GM12891 (cell line): ENCODE results near the gene SPOCD1.

Source experiments
- DNase-seq: peaks from one replicate; pipeline ENCODE4 v3.0.0; 2011; ENCODE audit warnings: low spot score; ENCODE audit not compliant: insufficient read length
- FAIRE-seq: peaks from 2 replicates; lab custom pipeline; 2011; peaks lifted over from hg19 to GRCh38; lab: Jason Lieb, UNC
- PAX5 ChIP-seq: IDR thresholded peaks from 2 replicates; pipeline ENCODE4 v1.6.1; 2011; ENCODE audit warnings: low read length, moderate library complexity, mild to moderate bottlenecking; ENCODE audit not compliant: insufficient read depth, severe bottlenecking
- POLR2A ChIP-seq: IDR thresholded peaks from 2 replicates; pipeline ENCODE4 v1.6.1; 2011; ENCODE audit warnings: low read depth, low read length, control low read depth
- POLR2AphosphoS5 ChIP-seq: IDR thresholded peaks from 2 replicates; pipeline ENCODE4 v1.6.1; 2011; ENCODE audit warnings: low read depth, low read length, control low read depth
- POU2F2 ChIP-seq: IDR thresholded peaks from 2 replicates; pipeline ENCODE4 v1.6.1; 2011; ENCODE audit warnings: low read depth, mild to moderate bottlenecking, control low read depth, low read length, moderate library complexity
- SPI1 ChIP-seq: IDR thresholded peaks from 2 replicates; pipeline ENCODE4 v1.6.1; 2011; ENCODE audit warnings: low read depth, low read length, control low read depth
- TAF1 ChIP-seq: IDR thresholded peaks from 2 replicates; pipeline ENCODE4 v1.6.1; 2011; ENCODE audit warnings: low read depth, low read length, control low read depth

The SPOCD1 gene

DNA sequence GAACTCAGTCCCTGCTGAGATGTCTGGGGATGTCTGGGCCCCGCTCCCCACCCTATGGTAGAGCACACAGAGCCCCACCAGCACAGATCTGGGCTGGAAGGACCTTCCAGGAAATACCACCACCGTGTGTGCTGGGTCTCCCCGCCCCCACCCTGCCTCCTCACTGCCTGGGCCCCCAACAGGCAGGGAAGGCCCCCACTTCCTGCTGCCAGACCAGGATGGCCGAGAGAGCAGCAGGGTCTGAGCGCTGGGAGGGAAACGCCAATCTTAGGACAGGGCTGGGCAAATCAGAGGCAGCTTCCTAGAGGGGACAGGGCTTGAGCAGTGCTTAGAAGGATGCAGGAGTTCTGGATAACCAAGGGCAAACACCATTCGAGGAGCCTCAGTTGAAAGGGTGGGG is 63.6 kb downstream of the SPOCD1 start:
- DNase-seq (no peak), FAIRE-seq (no peak)
- no peak for TF ChIP-seq POLR2AphosphoS5
- TF ChIP-seq TAF1 = no peak
- no peak for TF ChIP-seq POLR2A

DNA sequence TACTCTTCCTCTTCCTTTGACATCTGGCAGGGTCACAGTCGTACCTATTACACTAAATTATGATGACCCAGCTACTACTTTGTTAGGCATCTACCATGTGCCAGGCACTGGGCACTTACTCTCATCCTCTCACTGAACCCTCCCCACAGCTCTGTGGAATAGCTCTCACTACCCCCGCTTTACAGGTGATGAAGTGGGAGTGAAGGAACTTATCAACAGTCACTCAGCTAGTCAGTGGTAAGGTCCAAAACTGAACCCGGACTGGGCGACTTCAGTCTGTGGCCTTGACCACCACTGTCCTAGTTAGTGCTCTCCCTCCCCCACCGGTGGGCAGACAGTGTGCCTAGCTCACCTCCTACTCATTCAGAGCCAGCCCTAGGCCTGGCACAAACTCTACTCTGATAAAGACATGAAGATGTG is 64.0 kb downstream of the SPOCD1 start:
- TF ChIP-seq POU2F2 (no peak), TAF1 (no peak), SPI1 (no peak), POLR2A (no peak), POLR2AphosphoS5 (no peak), PAX5 (no peak)
- peak; percentile 67 for FAIRE-seq
- no peak for DNase-seq

DNA sequence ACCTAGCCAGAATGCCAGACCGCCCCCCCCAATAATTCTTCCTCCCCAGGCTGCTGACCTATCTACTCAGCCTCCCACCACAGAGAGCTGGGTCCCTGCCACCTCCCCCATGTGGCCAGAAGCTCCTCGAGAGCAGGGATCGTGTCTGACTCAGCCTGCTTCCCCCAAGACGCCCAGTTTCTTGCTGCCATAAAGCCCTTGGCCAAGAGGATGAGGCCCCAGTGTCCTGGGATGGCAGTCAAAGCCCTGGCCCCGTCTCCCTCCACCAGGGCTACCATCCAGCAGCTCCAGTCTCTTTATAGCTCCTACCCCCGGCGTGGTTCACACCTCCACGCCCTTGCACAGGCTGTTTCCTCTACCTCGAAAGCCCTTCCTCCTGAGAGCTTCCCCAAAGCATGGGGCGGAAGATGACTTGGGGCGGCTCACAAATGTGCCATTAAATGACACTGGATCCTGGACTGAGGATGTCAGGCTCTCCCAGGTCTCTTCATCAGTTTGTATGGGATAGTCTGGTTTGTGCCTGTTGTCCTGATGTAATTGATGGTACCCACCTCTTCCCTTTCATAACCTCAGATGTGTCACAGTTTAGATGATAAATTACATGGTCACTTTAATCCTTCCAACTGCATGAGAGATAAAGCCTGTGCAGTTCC is 64.8 kb downstream of the SPOCD1 start:
- TF ChIP-seq POLR2AphosphoS5 = no peak
- no peak for TF ChIP-seq SPI1
- no peak for TF ChIP-seq POLR2A
- no peak for TF ChIP-seq POU2F2
- TF ChIP-seq PAX5 = no peak
- no peak for TF ChIP-seq TAF1
- DNase-seq (no peak), FAIRE-seq (peak; percentile 64)

DNA sequence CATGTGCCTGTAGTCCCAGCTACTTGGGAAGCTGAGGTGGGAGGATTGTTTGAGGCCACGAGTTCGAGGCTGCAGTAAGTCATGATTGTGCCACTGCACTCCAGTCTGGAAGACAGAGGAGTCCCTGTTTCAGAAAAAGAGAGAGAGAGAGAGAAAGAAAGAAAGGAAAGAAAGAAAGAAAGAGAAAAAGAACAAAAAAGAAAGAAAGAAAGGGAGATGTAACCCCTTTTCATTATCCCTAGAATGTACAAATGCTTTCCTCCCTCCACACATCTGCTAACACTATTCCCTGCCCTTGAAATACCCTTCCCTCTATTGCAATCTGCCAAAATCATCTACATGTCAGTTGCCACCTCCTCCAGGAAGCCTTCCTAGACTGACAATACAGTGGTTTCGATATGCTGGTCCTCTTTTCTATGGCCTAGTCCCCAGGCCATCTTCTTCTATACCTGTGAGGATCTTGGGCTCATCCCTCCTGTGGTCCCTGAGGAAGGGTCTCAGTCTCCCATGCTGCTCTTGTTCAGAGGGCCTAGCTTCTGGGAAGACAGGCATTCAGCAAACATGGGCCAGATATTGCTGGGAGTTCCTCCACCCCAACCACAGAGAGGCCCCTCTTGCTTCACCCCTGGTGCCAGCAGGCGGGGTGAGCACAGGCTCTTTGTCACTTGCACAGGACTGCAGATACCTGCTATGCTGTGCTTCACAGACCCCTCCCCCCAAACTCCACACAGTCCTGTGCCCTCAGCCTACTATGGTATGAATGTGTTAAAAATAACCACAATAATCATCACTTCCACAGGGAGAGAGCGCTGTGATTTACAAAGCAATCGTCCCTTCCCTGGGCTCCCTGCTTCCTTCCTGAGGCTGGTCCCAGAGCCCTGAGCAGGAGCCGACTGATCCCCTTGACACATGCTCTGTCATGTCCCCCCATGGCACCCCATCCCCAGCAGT is 65.8 kb downstream of the SPOCD1 start:
- FAIRE-seq (no peak), DNase-seq (no peak)
- TF ChIP-seq PAX5 (no peak), POLR2AphosphoS5 (no peak), SPI1 (no peak), TAF1 (no peak), POU2F2 (no peak), POLR2A (no peak)

DNA sequence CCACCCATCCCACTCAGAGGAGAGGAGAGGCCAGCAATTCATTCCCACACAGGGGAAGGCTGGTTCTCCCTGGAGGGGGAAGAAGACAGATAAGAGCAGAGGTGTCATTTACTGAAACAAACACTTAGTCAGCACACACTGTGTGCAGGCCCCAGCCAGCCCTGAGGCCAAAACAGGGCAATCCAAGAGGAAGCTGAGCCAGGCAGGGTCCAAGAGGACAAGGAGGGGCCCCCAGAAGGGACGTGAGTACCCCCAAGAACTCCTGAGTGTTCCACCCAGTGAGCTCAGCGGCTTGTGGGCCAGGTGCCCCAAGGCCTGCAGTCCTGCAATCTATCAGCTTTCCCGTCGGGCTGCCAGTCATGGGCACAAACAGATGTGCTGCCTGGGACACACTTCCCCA is 67.5 kb downstream of the SPOCD1 start:
- no peak for TF ChIP-seq PAX5
- DNase-seq (no peak), FAIRE-seq (no peak)

DNA sequence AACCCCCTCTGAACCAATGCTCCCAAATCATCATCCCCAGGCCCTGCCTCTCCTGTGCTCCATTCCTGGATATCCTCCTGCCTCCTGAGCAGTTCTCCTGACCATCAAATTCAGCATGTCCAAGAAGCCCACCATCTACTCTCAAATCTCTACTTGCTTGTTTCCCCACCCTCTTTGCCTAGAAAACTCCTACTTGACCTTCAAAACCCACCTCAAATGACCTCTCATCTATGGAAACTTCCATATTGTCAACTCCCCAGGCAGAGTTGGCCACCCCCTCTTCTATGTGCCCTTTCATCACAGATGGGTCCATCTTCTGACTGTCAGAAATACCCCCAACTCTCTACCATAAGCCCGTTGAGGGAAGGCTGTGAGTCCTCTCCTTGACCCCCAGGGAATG is 68.5 kb downstream of the SPOCD1 start:
- FAIRE-seq = no peak

DNA sequence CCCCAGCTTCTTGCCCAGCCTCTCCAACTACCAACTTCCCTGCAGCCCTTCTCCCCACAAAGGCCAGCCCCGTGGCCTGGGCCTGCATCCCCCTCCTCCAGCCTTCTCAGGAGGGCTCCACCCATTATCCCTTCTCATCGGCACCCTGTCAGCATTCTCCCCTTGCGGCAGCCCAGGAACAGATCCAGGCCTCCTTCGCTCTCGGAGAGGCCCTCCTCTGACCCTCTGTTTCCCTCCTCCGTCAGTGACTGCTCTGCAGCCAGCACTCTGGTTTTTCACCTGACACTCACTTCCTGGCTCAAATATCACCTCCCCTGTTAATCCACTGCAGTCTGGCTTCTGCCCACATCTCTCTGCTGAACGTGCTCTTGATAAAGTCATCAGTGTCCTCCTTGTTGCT is 69.1 kb downstream of the SPOCD1 start:
- FAIRE-seq (peak; percentile 67), DNase-seq (no peak)
- TF ChIP-seq PAX5 (no peak), POLR2A (no peak), SPI1 (no peak), TAF1 (no peak), POLR2AphosphoS5 (no peak), POU2F2 (no peak)

More for the DNA sequence above, 68.5 kb downstream of the SPOCD1 start:
- DNase-seq = no peak
- no peak for TF ChIP-seq PAX5
- no peak for TF ChIP-seq SPI1
- no peak for TF ChIP-seq POU2F2
- no peak for TF ChIP-seq POLR2AphosphoS5
- TF ChIP-seq TAF1 = no peak
- no peak for TF ChIP-seq POLR2A

DNA sequence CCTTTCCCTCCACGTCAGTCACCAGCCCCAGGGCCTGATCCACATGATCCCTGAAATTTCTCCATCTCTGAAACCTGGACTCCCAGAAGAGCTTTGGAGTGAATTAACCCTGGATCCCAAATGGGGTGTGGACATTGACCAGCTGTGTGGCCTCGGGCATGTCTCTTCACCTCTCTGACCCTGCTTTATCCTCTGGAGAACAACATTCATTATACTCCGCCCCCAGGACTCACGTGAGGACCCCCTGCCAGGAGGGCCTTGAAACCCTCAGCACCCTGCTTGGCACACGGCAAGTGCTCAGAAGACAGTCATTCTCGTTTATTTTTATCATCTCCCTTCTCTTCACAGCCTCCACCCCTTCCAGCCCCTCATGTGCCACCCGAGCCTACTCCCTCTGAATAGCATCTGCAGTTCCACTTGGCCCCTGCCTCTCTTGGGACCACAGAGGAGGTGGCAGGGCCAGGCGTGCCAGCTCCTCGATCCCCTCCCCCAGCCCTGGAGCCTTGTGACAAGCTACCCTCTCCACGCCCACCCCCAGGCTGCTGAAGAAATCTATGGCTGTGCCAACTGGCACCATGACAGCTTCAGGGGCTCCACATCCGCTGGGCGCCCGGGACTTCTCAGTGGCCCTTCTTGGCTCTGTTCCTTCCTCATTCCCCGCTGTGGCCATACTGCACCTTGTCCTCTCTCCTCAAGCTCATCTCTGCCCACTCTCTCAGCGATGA is 69.7 kb downstream of the SPOCD1 start:
- DNase-seq (no peak), FAIRE-seq (peak; percentile 33)
- TF ChIP-seq SPI1 (no peak), TAF1 (no peak), POU2F2 (no peak), POLR2AphosphoS5 (no peak), PAX5 (no peak)

DNA sequence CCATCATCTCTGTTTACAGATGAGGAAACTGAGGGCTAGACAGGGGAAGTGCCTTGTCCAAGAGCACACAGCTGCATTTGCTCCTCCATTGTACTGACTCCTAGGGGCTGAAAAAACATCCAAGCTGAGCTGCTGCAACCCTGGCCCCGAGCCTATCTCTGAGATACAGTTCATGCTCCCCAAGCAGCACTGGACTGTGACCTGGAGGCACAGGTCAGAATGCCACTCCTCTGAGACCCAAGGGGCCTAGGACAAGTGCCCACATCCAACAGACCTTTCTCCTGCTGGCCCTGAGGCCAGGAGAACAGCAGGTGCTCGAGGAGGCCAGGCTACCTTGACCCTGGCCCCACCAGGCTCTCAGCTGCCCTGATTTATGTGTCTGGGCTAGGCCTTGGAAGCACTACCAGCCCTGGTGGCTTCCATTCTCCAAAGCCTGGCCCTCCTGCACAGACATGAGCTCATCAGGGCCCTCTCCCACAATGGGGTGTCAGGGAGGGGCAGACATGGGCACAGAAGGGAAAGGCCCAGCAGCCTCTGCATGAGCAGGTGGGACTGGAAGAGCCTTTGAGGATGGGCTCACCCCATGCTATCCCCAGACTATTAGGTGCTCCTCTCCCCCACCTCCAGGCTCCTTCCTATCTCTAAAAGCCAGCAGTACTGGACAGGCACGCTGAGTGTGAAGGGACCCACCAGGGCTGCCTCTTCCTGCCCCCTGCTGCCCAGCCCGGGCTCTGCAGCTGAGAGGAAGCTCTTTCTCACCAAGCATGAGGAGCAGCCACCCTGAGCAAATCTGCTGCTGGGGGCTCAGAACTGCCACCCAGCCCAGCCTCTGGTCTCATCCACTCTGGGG is 70.5 kb downstream of the SPOCD1 start:
- DNase-seq (peak; percentile 81), FAIRE-seq (peak; percentile 23)
- 0 out of 2 replicates have a peak, but pooled peaks have one; percentile 24 for TF ChIP-seq SPI1
- TF ChIP-seq PAX5 = no peak
